Endothelial cell of umbilical vein (primary cell): ENCODE results near the gene NT5C3A. TPM values are rescaled to one million over a fixed set of nuclear protein-coding genes. Genes with fewer than 3 reads are reported as not detected.

Experiments
- BruUV-seq: library from RNA; stranded (reverse); fragments of 400-500 nt; replicated peaks from 2 replicates; lab custom pipeline; 2021; lab: Mats Ljungman, UMichigan
- CTCF ChIA-PET: fragments of 300-600, 350-600 bp; sonication (Branson Sonifier 250); formaldehyde crosslinking; loops from one replicate; lab custom pipeline; 2021; ENCODE audit warnings: antibody characterized with exemption, inconsistent platforms; lab: Charles Lee
- POLR2A ChIA-PET: fragments of 300-600, 350-600 bp; sonication (Branson Sonifier 250); formaldehyde crosslinking; loops from one replicate; lab custom pipeline; 2021; ENCODE audit warnings: antibody characterized with exemption, inconsistent platforms; lab: Charles Lee
- DNase-seq: peaks from one replicate; pipeline ENCODE4 v3.0.0-alpha.2; 2011; ENCODE audit warnings: low read depth, low spot score
- FAIRE-seq: peaks from 2 replicates; lab custom pipeline; 2011; peaks lifted over from hg19 to GRCh38; lab: Jason Lieb, UNC
- H2AFZ ChIP-seq: 2 replicates; pipeline ENCODE4 v1.6.0; 2012; ENCODE audit warnings: low read depth, low read length, control low read depth, inconsistent platforms
- H3K27ac ChIP-seq: 2 replicates; pipeline ENCODE4 v1.5.1; 2011; ENCODE audit warnings: low read depth, mild to moderate bottlenecking, control low read depth, low read length, moderate library complexity; ENCODE audit not compliant: insufficient read depth
- H3K27me3 ChIP-seq, 2 experiments: 2 replicates each; pipeline versions ENCODE4 v1.6.0 to v1.6.1; 2011; ENCODE audit warnings: low read length in 2 of 2, mixed read lengths in 1 of 2; ENCODE audit not compliant: control insufficient read depth in 2 of 2, insufficient read depth in 2 of 2
- H3K36me3 ChIP-seq, 2 experiments: 2 replicates in 1 of 2; 3 replicates in 1 of 2; pipeline ENCODE4 v1.5.1; 2011; ENCODE audit warnings: low read length in 2 of 2, mild to moderate bottlenecking in 1 of 2, moderate library complexity in 1 of 2; ENCODE audit not compliant: control insufficient read depth in 2 of 2, insufficient read depth in 2 of 2; ENCODE audit errors: extremely low read depth in 1 of 2
- H3K4me1 ChIP-seq: 3 replicates; pipeline ENCODE4 v1.5.1; 2011; ENCODE audit warnings: mild to moderate bottlenecking, low read length; ENCODE audit not compliant: control insufficient read depth, insufficient read depth; ENCODE audit errors: extremely low read depth
- H3K4me2 ChIP-seq: 2 replicates; pipeline ENCODE4 v1.6.1; 2011; ENCODE audit warnings: low read length, control low read depth, mixed read lengths; ENCODE audit not compliant: insufficient read depth
- H3K4me3 ChIP-seq, 3 experiments: fragments of 200-600 bp in 1 of 3; sonication (generic), shearing (Covaris generic) in 1 of 3; replicated peaks in 1 of 3; 2 replicates each; pipeline ENCODE4 v1.5.1; 2011 to 2016; ENCODE audit warnings: control low read depth in 3 of 3, low read length in 3 of 3, mild to moderate bottlenecking in 2 of 3, inconsistent platforms in 1 of 3, low read depth in 1 of 3, moderate library complexity in 1 of 3; ENCODE audit not compliant: insufficient read depth in 1 of 3
- H3K79me2 ChIP-seq: 2 replicates; pipeline ENCODE4 v1.6.0; 2012; ENCODE audit warnings: low read length, inconsistent platforms; ENCODE audit not compliant: control insufficient read depth, insufficient read depth
- H3K9ac ChIP-seq: replicated peaks from 2 replicates; pipeline ENCODE3; 2011; ENCODE audit warnings: low read length, control low read depth; ENCODE audit not compliant: insufficient read depth; ENCODE audit errors: extremely low read depth
- H3K9me1 ChIP-seq: replicated peaks from 3 replicates; pipeline ENCODE4 v1.6.0; 2011; ENCODE audit warnings: mild to moderate bottlenecking, low read length; ENCODE audit not compliant: control insufficient read depth, insufficient read depth; ENCODE audit errors: extremely low read depth
- H3K9me3 ChIP-seq: replicated peaks from 2 replicates; pipeline ENCODE4 v1.5.1; 2012; ENCODE audit warnings: low read length, inconsistent platforms; ENCODE audit not compliant: control insufficient read depth, insufficient read depth
- H4K20me1 ChIP-seq: replicated peaks from 2 replicates; pipeline ENCODE3; 2011; ENCODE audit warnings: mild to moderate bottlenecking, low read length; ENCODE audit not compliant: control insufficient read depth, insufficient read depth; ENCODE audit errors: extremely low read depth
- EZH2 ChIP-seq: IDR thresholded peaks from 2 replicates; pipeline ENCODE4 v1.6.1; 2012; ENCODE audit warnings: borderline replicate concordance, low read depth, mild to moderate bottlenecking, moderate library complexity, low read length, inconsistent platforms; ENCODE audit not compliant: severe bottlenecking
- FOS ChIP-seq: IDR thresholded peaks from 2 replicates; pipeline ENCODE4 v1.6.1; 2011; ENCODE audit warnings: mild to moderate bottlenecking, low read length, moderate library complexity, borderline replicate concordance; ENCODE audit not compliant: insufficient read depth
- GATA2 ChIP-seq: IDR thresholded peaks from 2 replicates; pipeline ENCODE4 v1.7.0; 2011; ENCODE audit warnings: low read depth, mild to moderate bottlenecking, moderate library complexity, mixed read lengths, low read length; ENCODE audit not compliant: insufficient read length, insufficient read depth
- JUN ChIP-seq: IDR thresholded peaks from 2 replicates; pipeline ENCODE4 v1.6.1; 2011; ENCODE audit warnings: borderline replicate concordance, low read depth; ENCODE audit not compliant: insufficient read length, insufficient read depth
- MYC ChIP-seq: IDR thresholded peaks from one replicate; pipeline ENCODE4 v1.6.1; 2011; ENCODE audit warnings: mild to moderate bottlenecking, low read depth, low read length
- POLR2A ChIP-seq: IDR thresholded peaks from 2 replicates; pipeline ENCODE4 v1.6.1; 2012; ENCODE audit warnings: low read depth, mild to moderate bottlenecking, control low read depth, low read length
- POLR2AphosphoS5 ChIP-seq: IDR thresholded peaks from 2 replicates; pipeline ENCODE4 v1.6.1; 2012; ENCODE audit warnings: low read depth, mild to moderate bottlenecking, control low read depth, low read length, moderate library complexity; ENCODE audit not compliant: insufficient read depth
- dilution Hi-C: fragments of 300-500 bp; cut with MboI; formaldehyde crosslinking; loops from one replicate; pipeline ENCODE4 v1.15.0; 2019; ENCODE audit warnings: low sequenced_read_pairs; ENCODE audit not compliant: extremely low pct_ligation_motif_present
- intact Hi-C: fragments of 100-400 bp; cut with micrococcal nuclease; formaldehyde crosslinking; loops from one replicate; pipeline ENCODE4 v1.10.0; 2022
- polyA plus RNA-seq, 4 experiments: library from polyadenylated mRNA; depleted of rRNA in 3 of 4; stranded (reverse) in 3 of 4; unstranded in 1 of 4; fragments of >200 nt; gene quantifications; 2 replicates each; pipeline versions ENCODE4 v1.2.1 to v1.2.3, GENCODE V29; 2011 to 2012; ENCODE audit warnings: missing spikeins in 1 of 4
- total RNA-seq: library from RNA; stranded (reverse); gene quantifications from 2 replicates; pipeline ENCODE4 v1.2.3, GENCODE V29; 2021
- TF ChIP-seq, protein P1 (sequence below): IDR thresholded peaks from 2 replicates; pipeline ENCODE4 v1.6.1; 2011; ENCODE audit not compliant: insufficient read depth, insufficient read length
- TF ChIP-seq, protein P2 (sequence below), 2 donors: IDR thresholded peaks; 1 replicate in 1 of 2; 2 replicates in 1 of 2; pipeline ENCODE4 v1.5.1; 2011; ENCODE audit warnings: low read length in 2 of 2, mild to moderate bottlenecking in 2 of 2, moderate library complexity in 2 of 2, control low read depth in 1 of 2, inconsistent platforms in 1 of 2, low read depth in 1 of 2; ENCODE audit not compliant: insufficient read depth in 1 of 2; ENCODE audit errors: extremely low read depth in 1 of 2

The NT5C3A gene
- total and polyA plus RNA-seq, 2 donors (not counting 3 experiments of a cell fraction or from before 2014, with no cell fraction given): 7.1 to 22.6 TPM

DNA sequence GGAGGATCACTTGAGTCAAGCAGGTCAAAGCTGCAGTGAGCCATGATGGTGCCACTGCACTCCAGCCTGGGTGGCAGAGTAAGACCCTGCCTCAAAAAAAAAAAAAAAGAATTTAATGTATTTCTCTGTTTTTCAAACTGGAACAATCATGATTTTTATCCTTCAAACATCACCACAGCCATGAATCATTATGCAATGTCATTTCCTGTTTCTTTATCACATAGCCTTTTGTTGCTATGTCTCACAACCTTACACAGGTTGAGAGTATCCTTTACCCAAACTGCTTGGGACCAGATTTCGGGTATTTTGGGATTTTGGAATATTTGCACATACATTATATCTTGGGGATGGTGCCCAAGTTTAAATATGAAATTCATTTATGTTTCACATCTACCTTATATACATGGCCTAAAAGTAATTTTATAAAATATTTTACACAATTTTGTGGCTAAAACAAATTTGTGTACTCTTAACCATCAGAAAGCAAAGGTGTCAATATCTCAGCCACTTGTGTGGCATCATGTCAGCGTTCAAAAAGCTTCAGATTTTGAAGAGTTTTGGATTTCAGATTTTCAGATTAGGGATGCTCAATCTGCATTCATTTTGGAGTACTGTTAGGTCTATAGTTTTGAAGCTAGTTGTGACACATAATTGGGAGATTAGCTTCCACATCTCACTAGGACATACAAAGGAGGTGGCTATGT lies 8.2 kb downstream of the NT5C3A start:
- Histone ChIP-seq H3K9ac (no peak overlapping the region), H3K9me3 (no peaks in the 10 kb centered on the region), H3K79me2 (peaks cover 86% of the 10 kb centered on the region), H3K27ac (peak overlapping the region; percentile 69), H3K4me3 (no peak overlapping the region), H4K20me1 (no peaks in the 10 kb centered on the region), H3K4me2 (peak overlapping the region; percentile 25), H3K27me3 (no peaks in the 10 kb centered on the region), H3K36me3 (no peaks in the 10 kb centered on the region), H3K9me1 (no peaks in the 10 kb centered on the region), H2AFZ (no peak overlapping the region), H3K4me1 (peaks cover 11% of the 10 kb centered on the region)
- intact Hi-C loops: loop anchor here (1.0 to 5.0 kb wide), 2 partner anchors 8 to 112 kb away; partner anchors contain the start of gene NT5C3A
- dilution Hi-C loops: no loop called here
- DNase-seq: peak; percentile 67
- no peak for FAIRE-seq
- no TSS peak for BruUV-seq
- ChIA-PET POLR2A (no interaction called here), CTCF (interaction anchor here (0.9 to 1.2 kb wide), 2 partner anchors 14 to 208 kb away, joined by 3 read pairs; no protein-coding TSS in a partner anchor)
- TF ChIP-seq EZH2 (no peak), MYC (no peak), POLR2AphosphoS5 (no peak), FOS (peak; percentile 74), GATA2 (peak; percentile 40), POLR2A (no peak), JUN (peak; percentile 64)
- TF ChIP-seq, protein P1, sequence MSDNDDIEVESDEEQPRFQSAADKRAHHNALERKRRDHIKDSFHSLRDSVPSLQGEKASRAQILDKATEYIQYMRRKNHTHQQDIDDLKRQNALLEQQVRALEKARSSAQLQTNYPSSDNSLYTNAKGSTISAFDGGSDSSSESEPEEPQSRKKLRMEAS: no peak
- TF ChIP-seq, protein P2, sequence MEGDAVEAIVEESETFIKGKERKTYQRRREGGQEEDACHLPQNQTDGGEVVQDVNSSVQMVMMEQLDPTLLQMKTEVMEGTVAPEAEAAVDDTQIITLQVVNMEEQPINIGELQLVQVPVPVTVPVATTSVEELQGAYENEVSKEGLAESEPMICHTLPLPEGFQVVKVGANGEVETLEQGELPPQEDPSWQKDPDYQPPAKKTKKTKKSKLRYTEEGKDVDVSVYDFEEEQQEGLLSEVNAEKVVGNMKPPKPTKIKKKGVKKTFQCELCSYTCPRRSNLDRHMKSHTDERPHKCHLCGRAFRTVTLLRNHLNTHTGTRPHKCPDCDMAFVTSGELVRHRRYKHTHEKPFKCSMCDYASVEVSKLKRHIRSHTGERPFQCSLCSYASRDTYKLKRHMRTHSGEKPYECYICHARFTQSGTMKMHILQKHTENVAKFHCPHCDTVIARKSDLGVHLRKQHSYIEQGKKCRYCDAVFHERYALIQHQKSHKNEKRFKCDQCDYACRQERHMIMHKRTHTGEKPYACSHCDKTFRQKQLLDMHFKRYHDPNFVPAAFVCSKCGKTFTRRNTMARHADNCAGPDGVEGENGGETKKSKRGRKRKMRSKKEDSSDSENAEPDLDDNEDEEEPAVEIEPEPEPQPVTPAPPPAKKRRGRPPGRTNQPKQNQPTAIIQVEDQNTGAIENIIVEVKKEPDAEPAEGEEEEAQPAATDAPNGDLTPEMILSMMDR (IDR thresholded peaks at IDR 0.05; ENCODE audit: extremely low read depth in 1 of 2, insufficient read depth in 1 of 2, low read depth in 1 of 2, low read length in 2 of 2): no peak
